Keratinocyte (primary cell): Measurements from ENCODE around the gene VAT1L.

Experiments used
- EZH2 ChIP-seq: IDR thresholded peaks from one replicate; pipeline ENCODE4 v1.6.1; 2012; ENCODE audit warnings: inconsistent platforms, mild to moderate bottlenecking, low read length, moderate library complexity
- TF ChIP-seq, protein P1 (sequence below), 3 experiments: IDR thresholded peaks in 1 of 3; conservative IDR thresholded peaks in 1 of 3; optimal IDR thresholded peaks in 1 of 3; 2 replicates in 2 of 3; 3 replicates in 1 of 3; pipeline versions ENCODE3 to v1.5.1; 2011; ENCODE audit warnings: low read length in 3 of 3, mild to moderate bottlenecking in 3 of 3, moderate library complexity in 2 of 3, control low read depth in 1 of 3, inconsistent platforms in 1 of 3; ENCODE audit not compliant: insufficient read depth in 2 of 3; ENCODE audit errors: extremely low read depth in 1 of 3

DNA sequence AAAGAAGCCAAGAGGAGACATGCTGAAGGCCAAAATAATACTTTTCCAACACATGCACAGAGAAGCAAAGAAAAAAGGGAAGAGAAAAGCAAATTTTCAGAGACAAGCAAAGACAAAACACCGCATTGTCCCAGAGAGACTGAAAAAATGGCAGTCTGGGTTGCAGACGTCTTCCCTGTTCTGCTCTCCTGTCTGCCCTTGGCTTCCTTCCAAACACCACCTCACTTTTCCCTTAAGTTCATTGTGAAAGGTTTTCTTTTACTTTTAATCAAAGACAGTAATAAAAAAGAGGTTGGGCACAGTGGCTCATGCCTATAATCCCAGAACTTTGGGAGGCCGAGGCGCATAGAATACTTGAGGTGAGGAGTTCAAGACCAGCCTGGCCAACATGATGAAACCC, 21.2 kb upstream of the VAT1L start:
- TF ChIP-seq, protein P1, sequence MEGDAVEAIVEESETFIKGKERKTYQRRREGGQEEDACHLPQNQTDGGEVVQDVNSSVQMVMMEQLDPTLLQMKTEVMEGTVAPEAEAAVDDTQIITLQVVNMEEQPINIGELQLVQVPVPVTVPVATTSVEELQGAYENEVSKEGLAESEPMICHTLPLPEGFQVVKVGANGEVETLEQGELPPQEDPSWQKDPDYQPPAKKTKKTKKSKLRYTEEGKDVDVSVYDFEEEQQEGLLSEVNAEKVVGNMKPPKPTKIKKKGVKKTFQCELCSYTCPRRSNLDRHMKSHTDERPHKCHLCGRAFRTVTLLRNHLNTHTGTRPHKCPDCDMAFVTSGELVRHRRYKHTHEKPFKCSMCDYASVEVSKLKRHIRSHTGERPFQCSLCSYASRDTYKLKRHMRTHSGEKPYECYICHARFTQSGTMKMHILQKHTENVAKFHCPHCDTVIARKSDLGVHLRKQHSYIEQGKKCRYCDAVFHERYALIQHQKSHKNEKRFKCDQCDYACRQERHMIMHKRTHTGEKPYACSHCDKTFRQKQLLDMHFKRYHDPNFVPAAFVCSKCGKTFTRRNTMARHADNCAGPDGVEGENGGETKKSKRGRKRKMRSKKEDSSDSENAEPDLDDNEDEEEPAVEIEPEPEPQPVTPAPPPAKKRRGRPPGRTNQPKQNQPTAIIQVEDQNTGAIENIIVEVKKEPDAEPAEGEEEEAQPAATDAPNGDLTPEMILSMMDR (optimal IDR thresholded peaks at IDR 0.05 in 1 of 3, IDR thresholded peaks at IDR 0.05 in 1 of 3, conservative IDR thresholded peaks at IDR 0.05 in 1 of 3; ENCODE audit: extremely low read depth in 1 of 3, insufficient read depth in 2 of 3, low read length in 3 of 3): no peak
- TF ChIP-seq EZH2: no peak
